ENCODE data around the gene PTPRF.

GRCh38 chr1:43645461-43645860 is 114.8 kb downstream of the PTPRF start:
- TF ChIP-seq CTCF (IDR thresholded peaks at IDR 0.05) = no peak
- no peak for TF ChIP-seq POLR2A (IDR thresholded peaks at IDR 0.05)
- no peak for TF ChIP-seq POLR2AphosphoS5 (IDR thresholded peaks at IDR 0.05)
